HK-2 (cell line): ENCODE measurements around the gene MYL9.
"Not testable (repeated sequence)": the region's sequence is repeated elsewhere in the genome, so short reads cannot be mapped to it uniquely, and the experiment has no call there.

Experiments
- DNase-seq: peaks from one replicate; pipeline ENCODE4 v3.0.0-alpha.2; 2018; ENCODE audit not compliant: unreplicated experiment

Gene MYL9

GRCh38 chr20:36541227-36541767 lies at the start of gene MYL9:
Gene MYL9, plus strand, starts transcription at chr20:36541519. Its CDS starts 3,366 bp downstream, at chr20:36544885.
- DNase-seq: peak; percentile 91

- DNase-seq: peak; percentile 37
These were observed 49.3 kb upstream of the MYL9 start for GRCh38 chr20:36491901-36492617.

- no peak for DNase-seq
These were observed 48.1 kb upstream of the MYL9 start for GRCh38 chr20:36493051-36493800.

- DNase-seq: peak; percentile 86
These were observed 47.6 kb upstream of the MYL9 start for GRCh38 chr20:36493801-36494114.

- DNase-seq: no peak
These were observed 44.3 kb upstream of the MYL9 start for GRCh38 chr20:36496707-36497669.

- DNase-seq: no peak
These were observed 43.5 kb upstream of the MYL9 start for GRCh38 chr20:36497856-36498255.

GRCh38 chr20:36498386-36499179 lies 42.7 kb upstream of the MYL9 start:
- DNase-seq: no peak

GRCh38 chr20:36499211-36499610 lies 42.1 kb upstream of the MYL9 start:
- DNase-seq: no peak

GRCh38 chr20:36499723-36500501 lies 41.4 kb upstream of the MYL9 start:
- no peak for DNase-seq

GRCh38 chr20:36501367-36502006 lies 39.8 kb upstream of the MYL9 start:
- DNase-seq: no peak

- no peak for DNase-seq
These were observed 37.0 kb upstream of the MYL9 start for GRCh38 chr20:36504295-36504694.

- DNase-seq: no peak
These were observed 35.1 kb upstream of the MYL9 start for GRCh38 chr20:36506253-36506652.

- DNase-seq: no peak
These were observed 33.6 kb upstream of the MYL9 start for GRCh38 chr20:36507746-36508145.

GRCh38 chr20:36519012-36519719 lies 22.2 kb upstream of the MYL9 start:
- no peak for DNase-seq

- no peak for DNase-seq
These were observed 21.4 kb upstream of the MYL9 start for GRCh38 chr20:36519944-36520343.

GRCh38 chr20:36521526-36521925 lies 19.8 kb upstream of the MYL9 start:
- no peak for DNase-seq

- not testable (repeated sequence) for DNase-seq
These were observed 18.9 kb upstream of the MYL9 start for GRCh38 chr20:36522412-36522811.

GRCh38 chr20:36523341-36523740 lies 18.0 kb upstream of the MYL9 start:
- DNase-seq: no peak
